GM19455 (cell line): ENCODE measurements around the gene SEC23IP.

Experiments
- ATAC-seq: cut with Tn5 transposase; IDR thresholded peaks from one replicate; pipeline ENCODE4 v1.9.1; 2021; ENCODE audit not compliant: unreplicated experiment

SEC23IP gene

DNA sequence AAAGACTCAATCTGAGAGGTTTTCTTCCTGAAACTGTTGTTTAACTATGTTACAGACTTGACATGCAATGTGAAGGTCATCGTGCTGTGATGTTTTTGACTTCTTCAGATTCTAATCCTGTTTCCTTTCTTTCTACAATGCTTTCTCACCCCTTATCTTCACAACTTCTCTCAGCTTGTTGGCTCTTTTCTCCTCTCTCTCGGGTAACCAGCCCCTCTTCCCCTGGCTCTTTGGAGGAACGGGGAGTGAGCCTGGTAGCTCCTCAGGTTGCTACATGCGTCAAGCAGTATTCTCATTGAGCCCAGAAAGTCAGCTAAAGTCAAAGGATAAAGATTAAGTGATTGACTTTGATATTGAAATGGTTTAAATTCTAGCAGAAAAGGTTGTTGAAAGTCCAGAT, 40.1 kb downstream of the SEC23IP start:
- no peak for ATAC-seq

DNA sequence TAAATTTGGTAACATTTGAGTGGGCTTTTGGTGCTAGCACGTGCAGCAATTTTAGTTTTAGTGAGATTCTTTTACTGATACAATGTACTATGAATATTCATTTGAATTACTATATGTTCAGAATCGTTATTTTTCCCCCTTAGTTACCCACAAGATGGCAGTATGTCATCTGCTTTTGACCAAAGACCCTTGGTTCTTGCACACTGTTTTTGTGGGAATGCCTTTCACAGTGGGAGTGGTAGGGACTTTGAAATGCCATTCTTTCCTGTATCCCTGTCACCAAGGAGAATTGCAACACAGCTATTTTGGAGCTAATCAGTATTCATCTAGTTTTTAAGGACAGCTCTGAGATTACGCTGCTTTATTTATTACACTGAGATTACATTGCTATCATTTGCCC, 40.6 kb downstream of the SEC23IP start:
- ATAC-seq = no peak

DNA sequence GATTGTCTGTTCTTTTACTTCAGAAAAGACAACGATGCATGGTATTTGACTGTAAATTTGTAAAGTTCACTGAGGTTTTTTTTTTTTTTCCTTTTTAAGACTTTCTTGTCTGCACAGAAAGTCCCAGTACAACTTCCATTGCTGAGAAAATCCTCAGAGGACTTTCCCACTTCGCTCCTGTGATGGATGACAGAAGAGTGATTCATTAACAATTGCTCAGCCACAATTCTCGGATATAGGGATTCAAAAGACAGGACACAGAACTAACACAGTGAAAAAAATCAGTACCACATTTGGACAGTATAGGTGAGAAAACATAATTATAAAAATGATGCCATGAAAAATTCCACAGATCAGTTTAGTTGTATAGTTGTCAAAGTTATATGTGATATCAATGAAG, 48.0 kb downstream of the SEC23IP start:
- no peak for ATAC-seq

DNA sequence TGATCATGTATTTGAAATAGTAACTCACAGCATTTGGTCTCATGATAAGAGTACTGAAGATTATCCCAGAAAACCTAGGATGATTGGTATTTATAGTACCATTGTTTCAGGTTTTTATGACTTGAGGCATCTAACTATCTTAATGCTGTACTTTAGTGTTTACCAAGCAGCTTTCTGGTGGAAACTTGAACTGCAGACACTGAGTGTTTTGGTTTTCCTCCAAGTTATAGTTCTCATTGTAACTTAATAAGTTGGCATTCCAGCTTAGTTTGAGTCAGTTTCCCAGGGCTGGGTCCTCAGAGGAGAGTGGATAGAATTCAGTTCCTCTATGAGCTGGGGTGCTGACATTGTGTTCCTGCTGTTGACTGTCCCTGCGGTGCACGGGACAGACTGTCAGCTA, 50.4 kb downstream of the SEC23IP start:
- ATAC-seq = no peak

DNA sequence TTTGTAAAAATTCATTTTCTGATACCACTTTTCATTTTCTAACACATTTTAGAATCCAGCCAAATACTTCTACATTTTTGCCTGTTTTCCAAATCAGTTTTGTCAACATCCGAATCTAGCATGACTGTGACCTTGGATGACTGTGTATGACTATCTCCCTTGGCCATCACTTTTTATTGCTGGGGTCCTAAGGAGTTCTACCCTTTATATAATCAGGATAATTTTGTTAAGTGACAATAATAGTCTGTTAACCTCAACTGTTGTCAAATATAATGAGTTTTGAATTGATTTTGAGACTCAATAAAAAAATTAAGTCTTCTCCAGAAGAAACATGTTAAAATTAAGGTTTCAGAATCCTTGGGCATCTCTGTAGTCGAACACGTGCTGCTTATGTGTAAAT, 53.3 kb downstream of the SEC23IP start:
- ATAC-seq = no peak

DNA sequence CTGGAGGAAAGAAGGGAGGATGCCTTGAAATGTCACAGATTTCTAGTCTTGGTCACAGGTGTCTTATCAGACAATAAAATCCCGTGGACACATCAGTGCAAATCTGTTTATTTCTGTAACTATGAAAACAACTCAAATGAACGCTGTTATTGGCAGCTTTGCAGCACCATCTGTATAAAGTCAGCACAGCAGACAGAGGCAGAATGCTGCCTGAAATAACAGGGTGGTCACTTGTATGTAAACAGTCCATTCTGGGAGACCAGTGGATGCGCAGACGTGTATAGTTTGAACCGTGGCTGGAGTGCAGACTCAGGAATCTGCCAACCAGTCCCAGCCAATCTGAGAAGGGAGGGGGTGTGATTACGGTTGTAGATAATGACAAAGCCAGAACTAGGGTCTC, 54.8 kb downstream of the SEC23IP start:
- ATAC-seq = no peak

DNA sequence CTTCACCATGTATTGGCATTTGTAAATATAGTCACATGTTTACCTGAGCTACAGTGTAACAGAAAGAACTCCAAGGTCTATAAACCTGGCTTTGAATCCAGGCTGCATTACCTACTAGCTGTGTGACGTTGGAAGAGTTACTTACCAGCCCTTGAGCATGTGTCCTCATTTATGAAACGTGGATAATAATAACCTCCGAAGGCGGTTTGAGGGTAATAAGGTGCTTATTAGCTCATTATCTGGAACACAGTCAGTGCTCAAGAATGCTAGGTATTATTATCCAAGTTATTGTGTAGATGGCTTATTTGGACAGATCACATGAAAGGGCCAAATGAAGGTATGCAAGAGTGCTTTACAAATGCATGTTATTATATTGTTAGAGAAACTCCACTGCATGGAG, 64.9 kb downstream of the SEC23IP start:
- ATAC-seq = no peak

DNA sequence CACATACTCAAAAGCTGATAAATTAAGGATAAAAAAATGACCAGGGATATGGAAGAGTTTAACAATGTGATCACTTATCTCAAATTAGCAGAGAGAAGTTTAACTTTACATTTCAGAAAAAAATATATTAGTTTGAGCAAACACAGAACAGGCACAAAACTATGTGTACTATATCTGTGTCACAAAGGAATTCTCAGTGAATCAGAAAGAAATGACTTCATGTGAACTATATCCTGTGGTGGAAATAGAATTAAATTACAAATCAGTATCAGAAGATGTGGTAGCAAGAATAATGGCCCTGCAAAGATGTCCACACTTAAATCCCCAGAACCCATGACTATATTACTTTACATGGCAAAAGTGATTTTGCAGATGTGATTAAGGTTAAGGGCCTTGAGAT, 70.3 kb downstream of the SEC23IP start:
- ATAC-seq = no peak

DNA sequence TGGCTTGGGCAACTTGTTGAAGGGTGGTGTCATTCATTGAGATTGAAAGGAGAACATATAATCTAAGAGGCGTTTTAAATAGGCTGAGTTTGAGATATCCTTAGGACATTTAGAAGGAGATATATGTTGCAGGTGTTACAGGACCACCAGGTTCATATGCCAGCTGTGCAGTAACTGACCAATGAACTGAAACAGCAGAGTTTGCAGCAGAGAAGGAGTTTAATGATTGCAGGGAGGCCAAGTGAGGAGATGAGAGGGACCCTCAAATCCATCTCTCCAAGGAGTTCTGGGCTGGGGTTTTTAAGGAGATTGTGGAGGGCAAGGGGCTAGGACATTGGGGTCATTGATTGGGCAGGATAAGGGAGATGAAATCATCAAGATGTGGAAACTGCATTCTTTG, 74.5 kb downstream of the SEC23IP start:
- no peak for ATAC-seq

DNA sequence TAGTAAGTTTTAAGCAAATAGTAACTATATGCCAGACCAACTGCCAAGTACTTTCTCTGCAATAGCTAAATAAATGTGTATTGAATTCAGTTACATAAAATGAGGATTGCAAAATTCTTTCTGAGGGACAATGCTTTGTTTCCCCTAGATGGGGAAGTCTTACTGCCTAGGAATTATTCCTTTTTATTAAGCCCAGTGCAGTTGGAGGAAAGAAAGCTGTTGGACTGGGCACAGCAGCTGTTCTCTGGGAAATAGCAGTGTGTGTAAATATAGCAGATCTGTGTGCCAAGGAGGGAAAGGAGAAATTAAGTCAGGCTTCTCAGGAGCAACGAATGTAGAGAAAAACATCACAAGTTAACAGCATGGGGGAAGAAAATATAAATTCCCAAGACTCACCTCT, 77.1 kb downstream of the SEC23IP start:
- no peak for ATAC-seq

DNA sequence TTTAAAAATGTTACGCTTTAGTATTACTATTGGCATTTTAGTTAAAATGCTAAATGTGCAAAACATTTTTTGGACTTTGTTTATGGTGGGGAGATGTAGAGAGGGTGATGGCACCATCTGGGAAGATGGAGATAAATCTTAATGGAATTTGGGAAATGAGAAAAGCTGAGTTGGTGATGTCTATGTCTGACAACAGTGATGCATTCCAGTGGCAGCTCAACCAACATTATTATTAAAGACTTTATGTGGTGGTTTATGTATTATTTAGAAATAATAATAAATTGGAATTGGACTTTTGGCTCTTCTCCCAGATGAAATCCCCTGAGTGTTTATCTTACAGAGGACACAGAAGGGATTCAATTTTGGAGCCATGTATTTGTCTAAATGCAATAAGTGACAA, 77.6 kb downstream of the SEC23IP start:
- ATAC-seq = no peak

DNA sequence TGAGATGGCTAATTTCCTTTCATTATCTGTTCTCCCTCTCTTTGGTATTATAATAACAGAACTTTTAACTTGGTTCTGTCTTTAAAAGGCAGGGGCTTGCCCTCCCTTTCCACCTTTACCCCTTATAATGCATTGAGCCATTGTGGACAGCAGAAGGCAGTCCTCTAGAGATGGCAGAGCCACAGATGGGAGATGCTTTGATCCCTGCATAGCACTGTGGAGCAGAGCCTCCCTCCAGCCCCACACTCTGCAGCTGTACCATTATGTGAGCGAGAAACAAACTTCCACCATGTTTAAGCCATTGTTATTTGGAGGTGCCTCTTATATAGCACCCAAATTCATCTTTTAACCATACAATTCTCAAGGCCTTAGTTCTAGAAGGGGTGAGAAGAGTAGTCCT, 78.4 kb downstream of the SEC23IP start:
- no peak for ATAC-seq

DNA sequence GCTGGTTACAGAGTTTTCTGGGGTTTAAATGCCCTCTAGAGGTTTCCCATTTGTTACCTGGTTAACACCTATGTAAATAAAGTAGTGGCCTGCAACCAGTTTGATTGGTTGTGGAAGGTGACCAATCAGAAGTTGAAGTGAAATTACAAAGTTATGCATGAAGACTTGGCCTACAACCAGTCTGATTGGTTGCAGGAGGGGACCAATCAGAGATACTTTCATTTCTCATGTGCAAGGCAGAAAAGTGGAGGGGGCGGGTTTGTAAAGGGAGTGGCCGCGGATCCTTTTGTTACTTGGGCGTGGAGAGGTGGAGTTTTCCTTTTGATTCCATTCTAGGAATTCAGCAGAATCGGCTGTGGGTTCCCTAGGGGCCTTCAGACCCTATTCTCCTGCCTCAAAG, 80.8 kb downstream of the SEC23IP start:
- no peak for ATAC-seq

DNA sequence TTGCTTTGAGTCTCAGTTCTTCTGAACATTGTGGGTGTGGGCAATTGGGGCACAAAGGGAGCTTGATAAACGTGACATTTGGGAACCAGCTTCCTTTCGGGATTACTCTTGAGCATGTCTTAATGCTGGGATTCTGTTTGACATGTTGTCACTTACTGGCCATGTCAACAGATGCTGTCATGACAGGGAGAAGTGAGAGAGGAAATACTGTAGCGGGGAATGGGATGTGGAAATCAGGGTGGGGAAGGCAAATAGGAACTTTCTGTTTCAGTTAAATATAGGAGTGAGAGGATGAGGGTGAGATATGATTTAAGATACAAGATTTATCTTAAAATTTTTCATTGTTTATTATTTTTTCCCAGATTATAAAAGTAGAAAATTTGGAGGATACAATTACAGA, 83.9 kb downstream of the SEC23IP start:
- ATAC-seq = no peak

DNA sequence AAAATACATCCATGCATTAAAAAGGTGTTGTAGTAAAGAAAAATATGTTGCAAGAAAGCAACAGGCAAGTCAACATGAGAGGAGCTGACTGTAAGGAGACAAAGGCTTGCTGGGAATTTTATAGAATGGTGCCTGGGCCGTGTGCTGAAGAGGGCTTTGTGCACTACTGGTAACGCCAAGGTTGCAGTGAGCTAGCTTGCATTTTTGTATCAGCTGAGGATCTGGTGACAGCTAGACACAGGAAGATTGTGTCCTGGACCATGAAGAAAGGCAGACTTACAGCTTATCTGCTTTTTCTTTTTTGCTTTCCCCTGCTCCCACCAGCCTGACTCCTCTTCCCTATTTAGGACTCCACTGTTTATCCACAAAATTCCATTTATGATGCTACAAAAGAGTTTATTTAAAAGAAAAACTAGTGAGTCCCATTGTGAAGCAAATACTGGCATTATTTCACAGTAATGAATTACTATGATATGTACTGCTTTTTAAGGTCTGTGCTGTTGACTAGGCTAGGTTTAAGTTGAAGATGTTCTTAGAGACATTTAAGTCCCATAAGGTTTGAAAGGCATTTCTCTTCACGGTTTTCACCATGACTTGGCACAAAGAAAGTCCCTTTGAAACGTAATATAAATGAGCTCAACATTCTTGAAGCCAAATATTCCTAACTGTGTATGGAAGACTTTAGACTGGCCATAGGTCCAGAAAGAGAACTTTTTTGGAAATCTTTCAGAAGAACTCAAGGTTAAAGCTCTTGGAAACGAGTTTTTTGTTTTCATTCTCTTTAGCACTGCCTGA, 88.6 kb downstream of the SEC23IP start:
- ATAC-seq = no peak

DNA sequence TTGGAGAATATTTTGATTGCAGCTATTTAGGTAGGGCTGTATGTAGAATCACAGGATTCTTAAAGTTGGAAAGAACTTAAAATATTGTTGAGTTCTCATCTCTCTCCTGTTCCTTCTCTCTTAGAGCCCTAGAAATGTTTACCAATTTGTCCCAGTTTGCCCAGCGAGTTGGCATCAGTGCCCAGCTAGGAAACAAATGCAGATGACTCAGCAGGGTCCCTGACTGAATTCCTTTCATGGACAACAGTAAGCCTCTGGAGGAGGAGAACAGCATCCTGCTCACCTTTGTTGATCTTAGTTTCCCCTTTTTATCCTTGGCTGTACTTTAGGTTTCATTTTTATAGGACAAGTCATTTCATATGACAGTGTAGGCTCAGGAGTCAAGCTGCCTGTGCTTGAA, 89.3 kb downstream of the SEC23IP start:
- ATAC-seq = no peak

DNA sequence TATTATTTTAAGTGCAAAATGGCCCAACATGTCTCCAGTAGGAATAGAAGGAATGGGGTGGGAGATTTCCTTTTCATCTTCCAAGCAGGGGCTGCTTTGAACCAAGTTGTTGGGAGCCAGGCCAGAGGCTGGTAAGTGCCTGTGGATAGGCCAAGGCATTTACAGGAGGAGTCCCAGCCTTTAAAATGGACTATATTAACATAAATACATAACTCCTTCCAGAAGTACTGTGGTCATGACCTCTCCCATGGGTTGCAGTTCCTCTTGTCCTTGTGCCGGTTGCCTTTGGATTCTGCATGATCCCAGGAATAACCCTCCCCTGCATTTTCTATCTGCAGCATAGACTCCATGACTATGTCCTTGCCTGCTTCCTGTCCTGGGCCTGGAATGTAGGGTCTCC, 95.8 kb downstream of the SEC23IP start:
- ATAC-seq = no peak

DNA sequence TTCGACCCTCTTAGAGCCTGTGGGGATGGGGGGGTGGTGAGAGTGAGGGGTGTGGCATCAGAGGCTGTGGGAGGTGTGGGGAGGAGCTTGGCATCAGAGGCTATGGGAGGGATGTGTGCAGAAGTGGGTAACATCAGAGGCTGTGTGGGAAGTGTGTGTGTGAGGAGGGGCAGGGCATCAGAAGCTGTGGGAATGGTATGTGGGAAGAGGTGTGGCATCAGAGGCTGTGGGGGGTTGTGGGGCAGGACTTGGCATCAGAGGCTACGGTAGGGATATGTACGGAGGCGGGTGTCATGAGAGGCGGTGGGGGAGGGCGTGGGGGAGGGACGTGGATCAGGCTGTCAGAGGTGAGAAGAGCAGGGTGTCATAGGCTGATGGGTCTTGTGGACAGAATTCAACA, 97.4 kb downstream of the SEC23IP start:
- ATAC-seq = no peak

DNA sequence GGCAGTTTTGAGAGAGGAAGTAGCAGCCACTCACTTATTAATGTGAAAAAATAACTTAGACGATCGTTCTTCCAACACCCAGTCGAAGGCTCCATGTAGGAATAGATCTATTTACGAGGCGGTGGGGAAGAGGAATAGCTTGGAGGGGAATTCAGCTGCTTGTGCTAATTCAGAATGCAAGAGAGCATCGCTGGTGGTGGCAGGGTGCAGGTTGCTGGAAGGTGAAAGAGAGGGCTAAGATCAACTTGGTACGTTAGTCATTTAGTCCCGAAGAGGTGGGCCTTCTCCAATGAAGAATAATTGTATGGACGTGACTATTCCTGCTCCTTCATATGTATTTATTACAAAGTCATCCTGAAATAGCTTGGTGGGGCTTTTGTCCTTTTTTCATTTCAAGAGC, 98.5 kb downstream of the SEC23IP start:
- no peak for ATAC-seq

DNA sequence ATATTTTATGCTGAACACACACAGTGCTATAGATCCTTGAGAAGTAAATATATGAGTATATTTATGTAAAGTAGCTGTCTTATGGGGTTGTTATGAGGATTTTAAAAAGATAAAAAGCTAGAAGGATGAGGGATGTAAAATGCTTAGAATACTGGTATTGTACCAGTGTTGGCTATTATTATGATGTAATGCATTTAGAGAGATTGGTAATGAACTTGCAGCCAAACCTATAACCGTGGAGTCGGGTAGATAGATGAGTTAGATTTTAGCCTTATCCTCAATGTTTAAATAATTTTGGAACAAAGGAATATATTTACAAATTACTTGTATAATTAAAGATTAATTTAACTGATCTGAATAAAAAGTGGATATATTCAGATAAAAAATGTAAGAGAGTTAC, 99.3 kb downstream of the SEC23IP start:
- no peak for ATAC-seq
